Mesenchymal stem cell (in vitro differentiated cells and primary cell): ENCODE data around the gene KANK4. TPM values are rescaled to one million over a fixed set of nuclear protein-coding genes. Genes with fewer than 3 reads are reported as not detected.

Experiments
- DNase-seq: peaks from one replicate; pipeline ENCODE4 v3.0.0-alpha.2; 2013
- H2AFZ ChIP-seq: one replicate; pipeline ENCODE4 v1.6.1; 2013; ENCODE audit warnings: low read depth, mild to moderate bottlenecking, control low read depth, inconsistent platforms, low read length, moderate library complexity
- H2AK5ac ChIP-seq: 2 replicates; pipeline ENCODE4 v1.6.1; 2013; ENCODE audit warnings: low read length, moderate library complexity, mild to moderate bottlenecking, inconsistent platforms; ENCODE audit not compliant: severe bottlenecking
- H2BK120ac ChIP-seq: one replicate; pipeline ENCODE4 v1.6.1; 2013; ENCODE audit warnings: low read depth, mild to moderate bottlenecking, inconsistent platforms, low read length, moderate library complexity
- H2BK12ac ChIP-seq, 2 experiments: one replicate each; pipeline ENCODE4 v1.6.1; 2013; ENCODE audit warnings: inconsistent platforms in 2 of 2, low read length in 2 of 2, mild to moderate bottlenecking in 2 of 2, moderate library complexity in 2 of 2, control low read depth in 1 of 2
- H2BK15ac ChIP-seq: one replicate; pipeline ENCODE4 v1.6.1; 2013; ENCODE audit warnings: mild to moderate bottlenecking, low read depth, inconsistent platforms; ENCODE audit not compliant: poor library complexity, severe bottlenecking
- H2BK5ac ChIP-seq: 2 replicates; pipeline ENCODE4 v1.6.1; 2013; ENCODE audit warnings: low read depth, mild to moderate bottlenecking, low read length, control low read depth, inconsistent platforms; ENCODE audit not compliant: poor library complexity, severe bottlenecking
- H3K14ac ChIP-seq, 2 experiments: one replicate each; pipeline ENCODE4 v1.6.1; 2013; ENCODE audit warnings: inconsistent platforms in 2 of 2, low read length in 2 of 2, control low read depth in 1 of 2, mild to moderate bottlenecking in 1 of 2, moderate library complexity in 1 of 2
- H3K18ac ChIP-seq, 2 experiments: one replicate each; pipeline ENCODE4 v1.6.1; 2013; ENCODE audit warnings: inconsistent platforms in 2 of 2, low read length in 2 of 2, control low read depth in 1 of 2, low read depth in 1 of 2, mild to moderate bottlenecking in 1 of 2
- H3K23ac ChIP-seq, 2 experiments: one replicate each; pipeline ENCODE4 v1.6.1; 2013; ENCODE audit warnings: inconsistent platforms in 2 of 2, low read length in 2 of 2, mild to moderate bottlenecking in 2 of 2, moderate library complexity in 2 of 2, control low read depth in 1 of 2
- H3K27ac ChIP-seq: 2 replicates; pipeline ENCODE4 v1.5.1; 2013; ENCODE audit warnings: mild to moderate bottlenecking, moderate library complexity, low read length, control low read depth, inconsistent platforms; ENCODE audit not compliant: poor library complexity, severe bottlenecking
- H3K27me3 ChIP-seq, 2 experiments: 2 replicates each; pipeline versions ENCODE4 v1.6.1 to v1.7.0; 2013; ENCODE audit warnings: low read length in 2 of 2, mild to moderate bottlenecking in 2 of 2, moderate library complexity in 2 of 2, control low read depth in 1 of 2, inconsistent platforms in 1 of 2; ENCODE audit not compliant: control insufficient read depth in 1 of 2, insufficient read depth in 1 of 2
- H3K36me3 ChIP-seq, 2 experiments: 2 replicates each; pipeline versions ENCODE4 v1.6.1 to v1.7.0; 2013; ENCODE audit warnings: low read length in 2 of 2, control low read depth in 1 of 2, inconsistent platforms in 1 of 2, low read depth in 1 of 2, mild to moderate bottlenecking in 1 of 2; ENCODE audit not compliant: insufficient read depth in 2 of 2, control insufficient read depth in 1 of 2
- H3K4ac ChIP-seq, 2 experiments: one replicate each; pipeline ENCODE4 v1.6.1; 2013; ENCODE audit warnings: inconsistent platforms in 2 of 2, low read length in 2 of 2, mild to moderate bottlenecking in 2 of 2, moderate library complexity in 2 of 2, control low read depth in 1 of 2, low read depth in 1 of 2
- H3K4me1 ChIP-seq: 2 replicates; pipeline ENCODE4 v1.6.1; 2013; ENCODE audit warnings: low read depth, low read length, control low read depth; ENCODE audit not compliant: control insufficient read depth, insufficient read depth
- H3K4me2 ChIP-seq: 2 replicates; pipeline ENCODE4 v1.6.1; 2013; ENCODE audit warnings: low read length, mild to moderate bottlenecking, inconsistent platforms; ENCODE audit not compliant: poor library complexity, severe bottlenecking
- H3K4me3 ChIP-seq, 2 experiments: 2 replicates each; pipeline versions ENCODE4 v1.5.1 to v1.7.0; 2013; ENCODE audit warnings: low read length in 2 of 2, mild to moderate bottlenecking in 2 of 2, control low read depth in 1 of 2, low read depth in 1 of 2; ENCODE audit not compliant: insufficient read depth in 1 of 2
- H3K79me1 ChIP-seq: replicated peaks from 2 replicates; pipeline ENCODE4 v1.6.1; 2013; ENCODE audit warnings: mild to moderate bottlenecking, control low read depth, low read length, inconsistent platforms; ENCODE audit not compliant: poor library complexity, severe bottlenecking
- H3K9ac ChIP-seq: 2 replicates; pipeline ENCODE4 v1.7.0; 2013; ENCODE audit warnings: mild to moderate bottlenecking, low read length, moderate library complexity
- H3K9me3 ChIP-seq: 2 replicates; pipeline ENCODE4 v1.7.0; 2013; ENCODE audit warnings: mild to moderate bottlenecking, low read length; ENCODE audit not compliant: control insufficient read depth
- H4K8ac ChIP-seq: one replicate; pipeline ENCODE4 v1.6.1; 2013; ENCODE audit warnings: inconsistent platforms, mild to moderate bottlenecking, low read length, moderate library complexity
- H4K91ac ChIP-seq: one replicate; pipeline ENCODE4 v1.6.1; 2013; ENCODE audit warnings: mild to moderate bottlenecking, low read length, inconsistent platforms
- WGBS: methylation state at CpG from one replicate; pipeline ENCODE4 v1.1.7; 2013; ENCODE audit warnings: mixed read lengths; 5-methylcytosine and 5-hydroxymethylcytosine counted together
- small RNA-seq: library from polyadenylated mRNA; stranded (forward); fragments of <200 nt; extraction: miRNeasy Mini kit (QIAGEN cat#:217004); gene quantifications from one replicate; pipeline ENCODE3, GENCODE V24; 2013; ENCODE audit warnings: low read depth

The KANK4 gene

GRCh38 chr1:62187548-62187947 is 131.7 kb downstream of the KANK4 start:
- Histone ChIP-seq H2BK5ac (no peak overlapping the region), H3K27me3 (peaks cover under 1 to 7% of the 10 kb centered on the region in 2 experiments), H3K9me3 (no peaks in the 10 kb centered on the region), H4K91ac (no peak overlapping the region), H3K4me2 (no peak overlapping the region), H2BK12ac (no peak overlapping the region), H2BK120ac (no peak overlapping the region), H4K8ac (no peak overlapping the region), H3K9ac (no peak overlapping the region), H3K36me3 (no peaks in the 10 kb centered on the region), H2BK15ac (no peak overlapping the region), H3K79me1 (no peaks in the 10 kb centered on the region), H3K4me3 (no peak overlapping the region), H2AFZ (no peak overlapping the region), H3K4ac (no peak overlapping the region), H2AK5ac (no peak overlapping the region), H3K4me1 (no peaks in the 10 kb centered on the region), H3K18ac (no peak overlapping the region), H3K23ac (no peak overlapping the region), H3K27ac (no peak overlapping the region), H3K14ac (no peak overlapping the region)
- 98% methylated on average over 5 of the region's 5 CpGs for WGBS
- DNase-seq: no peak

Small RNA genes within 50 kb of the gene (small RNA-seq; reads per million reads assigned to genes)
- not detected for gene RNU6-371P
